ENCODE measurements around the gene PRKAB1. TPM values are rescaled to one million over a fixed set of nuclear protein-coding genes. Genes with fewer than 3 reads are reported as not detected.

Gene PRKAB1
- total and polyA plus RNA-seq, 2 experiments from 2014 or later = 16.3 to 31.0 TPM

- H3K27me3 ChIP-seq (ENCODE audit: insufficient read depth) = no peaks in the 10 kb centered on the region
- H3K36me3 Mint-ChIP-seq (ENCODE audit: low read depth) = peaks cover 47% of the 10 kb centered on the region
- H3K4me3 ChIP-seq = no peak overlapping the region
- H3K36me3 ChIP-seq (ENCODE audit: insufficient read depth) = no peaks in the 10 kb centered on the region
- DNase-seq (ENCODE audit: low spot score) (no peak), ATAC-seq (no peak)
- TF ChIP-seq EZH2phosphoT487 (IDR thresholded peaks at IDR 0.05; ENCODE audit: unreplicated experiment) (no peak), ETS1 (IDR thresholded peaks at IDR 0.05) (no peak), CTCF (conservative IDR thresholded peaks at IDR 0.05; ENCODE audit: low read depth in 2 of 2) (no peak), CREB1 (CRISPR knock-in tag; IDR thresholded peaks at IDR 0.05; ENCODE audit: low read depth) (no peak), POLR2AphosphoS5 (IDR thresholded peaks at IDR 0.05; ENCODE audit: low read depth) (no peak), EZH2 (IDR thresholded peaks at IDR 0.05; ENCODE audit: low read depth, unreplicated experiment) (no peak)
- H3K4me3 Mint-ChIP-seq = no peak overlapping the region
- H3K9me3 Mint-ChIP-seq = no peaks in the 10 kb centered on the region
- H3K4me1 ChIP-seq (ENCODE audit: insufficient read depth) = no peaks in the 10 kb centered on the region
- no peaks in the 10 kb centered on the region for H3F3A ChIP-seq (replicated peaks; ENCODE audit: low read depth)
- no peak overlapping the region for H2AFZ ChIP-seq
- H4K20me1 ChIP-seq (replicated peaks; ENCODE audit: insufficient read depth) = no peaks in the 10 kb centered on the region; the same call in none of the 2 replicates
- peak overlapping the region; percentile 12; the same call in 1 of the 2 replicates for H3K27ac Mint-ChIP-seq
- no peak overlapping the region for H3K27ac ChIP-seq (ENCODE audit: low read depth)
- H3K27me3 Mint-ChIP-seq (ENCODE audit: insufficient read depth, low read depth, poor library complexity) = no peaks in the 10 kb centered on the region
- H3K4me1 Mint-ChIP-seq = peaks cover 12% of the 10 kb centered on the region; the same call in 2 of the 3 replicates
- 0 out of 2 replicates have a peak, but pooled peaks cover 4% of the 10 kb centered on the region for H3K9me2 ChIP-seq (ENCODE audit: insufficient read depth)
- H3K79me2 ChIP-seq (replicated peaks; ENCODE audit: insufficient read depth) = no peaks in the 10 kb centered on the region
- H3K4me2 ChIP-seq = no peak overlapping the region
These were observed 18.8 kb downstream of the PRKAB1 start for GRCh38 chr12:119686776-119687175.

- Histone ChIP-seq H3K4me1 (ENCODE audit: insufficient read depth) (no peaks in the 10 kb centered on the region), H3K36me3 (ENCODE audit: insufficient read depth) (no peaks in the 10 kb centered on the region), H3K4me3 (no peak overlapping the region), H3K27ac (ENCODE audit: low read depth) (no peak overlapping the region), H3F3A (replicated peaks; ENCODE audit: low read depth) (no peaks in the 10 kb centered on the region), H3K27me3 (ENCODE audit: insufficient read depth) (no peaks in the 10 kb centered on the region), H3K4me2 (no peak overlapping the region), H4K20me1 (replicated peaks; ENCODE audit: insufficient read depth) (no peaks in the 10 kb centered on the region; the same call in none of the 2 replicates), H2AFZ (no peak overlapping the region), H3K9me2 (ENCODE audit: insufficient read depth) (0 out of 2 replicates have a peak, but pooled peaks cover 4% of the 10 kb centered on the region), H3K79me2 (replicated peaks; ENCODE audit: insufficient read depth) (no peaks in the 10 kb centered on the region)
- Mint-ChIP-seq H3K36me3 (ENCODE audit: low read depth) (peaks cover 44% of the 10 kb centered on the region), H3K4me3 (no peak overlapping the region), H3K9me3 (no peaks in the 10 kb centered on the region), H3K4me1 (peaks cover 8% of the 10 kb centered on the region; the same call in 1 of the 3 replicates), H3K27me3 (ENCODE audit: insufficient read depth, low read depth, poor library complexity) (no peaks in the 10 kb centered on the region), H3K27ac (peak overlapping the region; percentile 78)
- DNase-seq (ENCODE audit: low spot score) (no peak), ATAC-seq (no peak)
- TF ChIP-seq CTCF (conservative IDR thresholded peaks at IDR 0.05; ENCODE audit: low read depth in 2 of 2) (no peak), ETS1 (IDR thresholded peaks at IDR 0.05) (no peak), NANOG (IDR thresholded peaks at IDR 0.05; ENCODE audit: borderline replicate concordance) (no peak), EZH2 (IDR thresholded peaks at IDR 0.05; ENCODE audit: low read depth, unreplicated experiment) (no peak), ZNF462 (CRISPR knock-in tag; IDR thresholded peaks at IDR 0.05) (no peak)
These were observed 19.5 kb downstream of the PRKAB1 start for GRCh38 chr12:119687406-119687805.

Data from GM23338 (cell line).